ENCODE data around the gene PNISR. TPM values are rescaled to one million over a fixed set of nuclear protein-coding genes. Genes with fewer than 3 reads are reported as not detected.

Gene PNISR
- total RNA-seq, 4 donors from 2014 or later: 141 to 486 (median 204) TPM

- TF ChIP-seq POLR2A (IDR thresholded peaks at IDR 0.05) (no peak), CTCF (IDR thresholded peaks at IDR 0.05) (no peak)
- peaks cover 0 to 7% (median 0%) of the 10 kb centered on the region in 3 donors for H3K36me3 ChIP-seq
- H3K4me3 ChIP-seq: no peak overlapping the region
- H3K27me3 ChIP-seq: no peaks in the 10 kb centered on the region
- no peaks in the 10 kb centered on the region for H3K9me3 ChIP-seq
- H3K27ac ChIP-seq: no peak overlapping the region
- peaks cover 0 to 29% (median 14%) of the 10 kb centered on the region in 4 donors for H3K4me1 ChIP-seq
- DNase-seq: no peak
Measured at GRCh38 chr6:99427988-99428387, 2.9 kb upstream of the PNISR start.

GRCh38 chr6:99426451-99426757 lies 1.3 kb upstream of the PNISR start:
- Histone ChIP-seq H3K9me3 (no peaks in the 10 kb centered on the region), H3K27ac (peak overlapping the region; percentile 84 to 98 (median 95)), H3K36me3 (peaks cover 0 to 1% (median 0%) of the 10 kb centered on the region in 3 donors), H3K27me3 (no peaks in the 10 kb centered on the region), H3K4me1 (peaks cover 0 to 42% (median 19%) of the 10 kb centered on the region in 4 donors), H3K4me3 (peak overlapping the region; percentile 43 to 84 (median 78))
- TF ChIP-seq POLR2A (IDR thresholded peaks at IDR 0.05) (no peak), CTCF (IDR thresholded peaks at IDR 0.05) (no peak)
- no peak for DNase-seq

- peak overlapping the region; percentile 84 to 98 (median 95) for H3K27ac ChIP-seq
- H3K4me1 ChIP-seq: peaks cover 0 to 48% (median 19%) of the 10 kb centered on the region in 4 donors
- TF ChIP-seq CTCF (IDR thresholded peaks at IDR 0.05) (peak in 4 of 6 experiments; percentile 32 to 42 (median 42)), POLR2A (IDR thresholded peaks at IDR 0.05) (no peak)
- H3K36me3 ChIP-seq: no peaks in the 10 kb centered on the region
- DNase-seq: peak; percentile 88 to 94 (median 88)
- H3K27me3 ChIP-seq: no peaks in the 10 kb centered on the region
- H3K4me3 ChIP-seq: peak overlapping the region; percentile 43 to 84 (median 78)
- no peaks in the 10 kb centered on the region for H3K9me3 ChIP-seq
Measured at GRCh38 chr6:99425647-99426450, 741 bp upstream of the PNISR start.

- H3K4me1 ChIP-seq: peaks cover 0 to 48% (median 19%) of the 10 kb centered on the region in 4 donors
- no peaks in the 10 kb centered on the region for H3K36me3 ChIP-seq
- H3K27me3 ChIP-seq: no peaks in the 10 kb centered on the region
- H3K27ac ChIP-seq: peak overlapping the region in 1 of 4 donors; percentile 98
- DNase-seq: no peak
- peak overlapping the region in 3 of 4 donors; percentile 43 to 84 (median 83) for H3K4me3 ChIP-seq
- no peak for TF ChIP-seq CTCF (IDR thresholded peaks at IDR 0.05)
- no peak for TF ChIP-seq POLR2A (IDR thresholded peaks at IDR 0.05)
- H3K9me3 ChIP-seq: no peaks in the 10 kb centered on the region
Measured at GRCh38 chr6:99424022-99424421, 1.1 kb downstream of the PNISR start.

- H3K36me3 ChIP-seq: no peaks in the 10 kb centered on the region
- peak overlapping the region in 1 of 4 donors; percentile 84 for H3K4me3 ChIP-seq
- no peak overlapping the region for H3K27ac ChIP-seq
- no peaks in the 10 kb centered on the region for H3K9me3 ChIP-seq
- DNase-seq: no peak
- TF ChIP-seq CTCF (IDR thresholded peaks at IDR 0.05) (no peak), POLR2A (IDR thresholded peaks at IDR 0.05) (no peak)
- H3K27me3 ChIP-seq: no peaks in the 10 kb centered on the region
- peaks cover 0 to 48% (median 19%) of the 10 kb centered on the region in 4 donors for H3K4me1 ChIP-seq
Measured at GRCh38 chr6:99422912-99423311, 2.2 kb downstream of the PNISR start.

All from Peyer's patch (tissue), 4 donors.